ENCODE data around the gene AQP6.

GRCh38 chr12:49972641-49973360 lies at the start of gene AQP6:
- no peak for TF ChIP-seq POLR2A (IDR thresholded peaks at IDR 0.05)
- TF ChIP-seq CTCF (IDR thresholded peaks at IDR 0.05), result no peak
